Right forelimb (tissue), 1 donor: ENCODE measurements around the gene POTEJ.
"Not testable (repeated sequence)": the region's sequence is repeated elsewhere in the genome, so short reads cannot be mapped to it uniquely, and the experiment has no call there.

Experiments used
- DNase-seq: peaks from one replicate; pipeline ENCODE4 v3.0.0-alpha.2; 2018

Gene POTEJ

GRCh38 chr2:130608276-130609001 is 2.8 kb upstream of the POTEJ start:
- not testable (repeated sequence) for DNase-seq

- DNase-seq: not testable (repeated sequence)
Observed at GRCh38 chr2:130609002-130609920, 2.0 kb upstream of the POTEJ start.

GRCh38 chr2:130610486-130610885 is 754 bp upstream of the POTEJ start:
- DNase-seq: not testable (repeated sequence)

- DNase-seq: not testable (repeated sequence)
Observed at GRCh38 chr2:130628784-130629475, 17.7 kb downstream of the POTEJ start.

DNA sequence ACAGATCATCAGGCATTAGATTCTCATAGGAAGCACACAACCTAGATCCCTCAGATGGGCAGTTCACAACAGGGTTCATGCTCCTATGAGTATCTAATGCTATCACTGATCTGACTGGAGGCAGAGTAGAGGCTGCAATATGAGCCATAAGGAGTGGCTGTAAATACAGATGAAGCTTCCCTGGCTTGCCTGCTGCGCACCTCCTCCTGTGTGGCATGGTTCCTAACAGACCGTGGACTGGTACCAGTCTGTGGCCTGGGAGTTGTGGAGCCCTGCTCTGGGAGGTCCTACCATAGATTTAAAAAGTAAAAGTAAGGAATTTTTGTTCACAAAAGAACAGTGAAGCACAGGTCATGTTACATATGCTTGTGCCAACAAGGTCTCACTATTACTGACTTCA is 27.7 kb downstream of the POTEJ start:
- DNase-seq: not testable (repeated sequence)

DNA sequence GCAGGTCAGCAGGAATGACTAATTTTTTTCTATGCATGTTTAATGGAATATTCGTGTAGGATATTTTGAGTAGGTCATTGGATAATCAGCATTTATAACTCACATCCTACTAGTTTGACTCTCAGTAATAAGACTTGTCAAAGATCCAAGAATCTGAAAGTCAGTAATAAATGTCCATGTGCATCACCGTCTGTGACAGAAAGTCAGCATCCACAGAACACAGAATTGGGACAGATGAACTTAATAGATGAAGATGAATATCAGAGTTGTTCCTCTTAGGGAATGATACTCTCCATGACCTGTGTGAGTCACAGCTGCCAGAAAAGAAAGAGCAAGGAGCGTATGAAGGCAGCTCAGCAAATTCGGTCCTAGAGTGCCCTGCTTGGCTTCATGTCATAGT is 30.4 kb downstream of the POTEJ start:
- not testable (repeated sequence) for DNase-seq

GRCh38 chr2:130649285-130649684 is 38.0 kb downstream of the POTEJ start:
- not testable (repeated sequence) for DNase-seq

GRCh38 chr2:130664506-130664905 is 53.3 kb downstream of the POTEJ start:
- not testable (repeated sequence) for DNase-seq

- not testable (repeated sequence) for DNase-seq
Observed at GRCh38 chr2:130665596-130665995, 54.4 kb downstream of the POTEJ start.

- not testable (repeated sequence) for DNase-seq
Observed at GRCh38 chr2:130667516-130667915, 56.3 kb downstream of the POTEJ start.

DNA sequence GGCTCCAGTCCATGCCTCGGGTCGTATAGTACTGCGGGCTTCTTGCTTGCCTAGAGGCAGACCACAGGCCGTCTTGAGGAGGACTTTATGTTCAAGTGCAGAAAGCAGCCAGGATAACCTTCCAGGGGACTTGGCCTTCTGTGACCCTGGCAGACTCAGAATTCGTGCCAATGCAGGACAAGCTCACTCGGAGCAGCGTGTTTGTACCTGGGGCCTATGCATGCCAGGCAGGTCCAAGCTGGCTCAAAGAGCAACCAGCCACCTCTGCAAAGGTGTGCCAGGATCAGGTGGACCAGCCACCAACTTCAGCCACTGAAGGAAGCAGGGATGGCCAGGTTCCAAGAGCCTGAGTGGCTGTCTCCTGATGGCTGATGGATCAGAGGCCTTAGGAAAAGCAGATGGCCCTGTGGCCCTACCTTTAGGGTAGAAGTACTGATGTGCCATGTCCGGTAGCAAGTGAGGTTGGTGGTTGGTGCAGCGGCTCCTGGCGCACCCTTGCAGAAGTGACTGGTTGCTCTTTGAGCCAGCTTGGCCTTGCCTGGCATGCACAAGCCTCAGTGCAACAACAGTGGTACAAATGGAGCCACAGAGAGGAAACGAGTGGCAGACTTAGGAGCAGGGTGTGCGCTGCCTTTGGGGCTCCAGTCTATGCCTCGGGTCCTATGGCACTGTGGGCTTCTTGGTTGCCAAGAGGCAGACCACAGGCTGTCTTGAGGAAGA is 58.9 kb downstream of the POTEJ start:
- not testable (repeated sequence) for DNase-seq

DNA sequence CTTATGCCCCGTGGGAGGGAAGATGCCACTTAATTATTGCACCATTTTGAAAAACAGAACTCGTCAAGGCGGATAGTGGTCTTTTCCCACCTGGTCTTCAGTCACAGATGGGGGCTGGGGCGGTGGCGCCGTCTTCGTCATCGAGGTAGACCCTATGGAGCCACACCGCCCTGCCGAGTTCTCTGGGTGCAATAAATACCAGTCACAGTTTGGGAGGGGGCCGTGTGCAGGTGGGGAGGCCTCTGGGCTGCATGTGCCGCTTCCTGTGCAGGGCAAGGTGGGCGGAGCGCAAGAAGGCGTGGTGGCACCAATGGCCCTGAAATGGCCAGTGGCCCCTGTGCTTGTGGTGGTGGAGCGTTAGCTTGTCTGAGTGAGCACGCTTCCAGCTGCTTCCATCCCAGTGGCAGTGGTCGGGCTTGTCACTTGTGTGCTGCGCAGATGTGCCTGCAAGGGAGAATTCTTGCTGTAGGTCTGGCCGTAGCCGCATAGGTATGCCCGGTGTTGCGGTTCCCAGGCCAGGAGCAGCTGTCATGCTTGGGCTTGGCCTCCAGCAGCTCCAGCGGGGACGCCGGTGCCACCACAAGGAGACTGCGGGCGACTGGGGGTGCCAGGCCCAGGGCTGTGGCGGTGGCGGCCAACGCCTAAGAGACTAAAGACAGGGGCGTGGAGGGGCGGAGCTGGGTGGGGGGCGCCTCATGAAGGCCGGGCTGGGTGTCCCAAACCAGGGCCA is 81.0 kb downstream of the POTEJ start:
- DNase-seq: not testable (repeated sequence)

- DNase-seq: peak; percentile 49
Observed at GRCh38 chr2:130693474-130693873, 82.2 kb downstream of the POTEJ start.

- DNase-seq: not testable (repeated sequence)
Observed at GRCh38 chr2:130703250-130703649, 92.0 kb downstream of the POTEJ start.
